IMR-90 (cell line): ENCODE results near the gene DLG4.

ENCODE experiments used
- CEBPB ChIP-seq: IDR thresholded peaks from 2 replicates; pipeline ENCODE4 v1.6.1; 2012; ENCODE audit warnings: low read depth, low read length, improper control_type of control experiment
- TF ChIP-seq, protein P1 (sequence below): conservative IDR thresholded peaks from 2 replicates; pipeline ENCODE4 v1.5.1; 2012; ENCODE audit warnings: mild to moderate bottlenecking, low read depth, low read length, improper control_type of control experiment

DNA sequence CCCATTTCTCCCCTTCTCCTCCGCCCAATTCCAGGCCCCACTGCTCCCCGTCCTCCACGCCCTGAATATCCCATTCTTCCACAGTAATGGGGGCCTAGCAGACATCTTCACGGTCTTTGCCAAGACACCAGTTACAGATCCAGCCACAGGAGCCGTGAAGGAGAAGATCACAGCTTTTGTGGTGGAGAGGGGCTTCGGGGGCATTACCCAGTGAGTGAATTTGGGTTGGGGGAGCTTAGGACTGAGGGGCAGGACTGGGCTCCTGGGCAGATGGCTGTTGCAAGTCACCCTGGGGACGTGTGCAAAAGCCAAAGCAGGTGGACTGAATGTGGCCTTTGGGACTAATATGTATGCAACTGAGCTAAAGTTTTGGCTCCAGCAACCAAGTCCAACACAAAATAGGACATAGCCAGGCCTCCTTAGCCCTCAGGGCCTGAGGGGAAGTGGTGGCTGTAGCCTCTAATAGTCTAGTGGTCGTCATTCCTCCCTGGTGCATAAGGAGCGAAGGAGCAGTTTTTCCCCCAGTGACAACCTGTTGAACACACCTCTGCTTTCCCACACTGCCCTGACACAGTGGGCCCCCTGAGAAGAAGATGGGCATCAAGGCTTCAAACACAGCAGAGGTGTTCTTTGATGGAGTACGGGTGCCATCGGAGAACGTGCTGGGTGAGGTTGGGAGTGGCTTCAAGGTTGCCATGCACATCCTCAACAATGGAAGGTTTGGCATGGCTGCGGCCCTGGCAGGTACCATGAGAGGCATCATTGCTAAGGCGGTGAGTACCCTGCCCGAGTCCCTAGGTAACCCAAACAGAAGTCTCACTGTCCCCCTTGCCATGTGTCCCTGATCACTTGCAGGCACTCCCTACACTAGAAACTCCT is 2.7 kb upstream of the DLG4 start:
- TF ChIP-seq, protein P1, sequence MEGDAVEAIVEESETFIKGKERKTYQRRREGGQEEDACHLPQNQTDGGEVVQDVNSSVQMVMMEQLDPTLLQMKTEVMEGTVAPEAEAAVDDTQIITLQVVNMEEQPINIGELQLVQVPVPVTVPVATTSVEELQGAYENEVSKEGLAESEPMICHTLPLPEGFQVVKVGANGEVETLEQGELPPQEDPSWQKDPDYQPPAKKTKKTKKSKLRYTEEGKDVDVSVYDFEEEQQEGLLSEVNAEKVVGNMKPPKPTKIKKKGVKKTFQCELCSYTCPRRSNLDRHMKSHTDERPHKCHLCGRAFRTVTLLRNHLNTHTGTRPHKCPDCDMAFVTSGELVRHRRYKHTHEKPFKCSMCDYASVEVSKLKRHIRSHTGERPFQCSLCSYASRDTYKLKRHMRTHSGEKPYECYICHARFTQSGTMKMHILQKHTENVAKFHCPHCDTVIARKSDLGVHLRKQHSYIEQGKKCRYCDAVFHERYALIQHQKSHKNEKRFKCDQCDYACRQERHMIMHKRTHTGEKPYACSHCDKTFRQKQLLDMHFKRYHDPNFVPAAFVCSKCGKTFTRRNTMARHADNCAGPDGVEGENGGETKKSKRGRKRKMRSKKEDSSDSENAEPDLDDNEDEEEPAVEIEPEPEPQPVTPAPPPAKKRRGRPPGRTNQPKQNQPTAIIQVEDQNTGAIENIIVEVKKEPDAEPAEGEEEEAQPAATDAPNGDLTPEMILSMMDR: no peak
- TF ChIP-seq CEBPB: no peak
